ENCODE measurements around the gene RAB1B.
"Not testable (repeated sequence)": the region's sequence is repeated elsewhere in the genome, so short reads cannot be mapped to it uniquely, and the experiment has no call there.

Gene RAB1B

GRCh38 chr11:66297610-66298009 is 29.2 kb downstream of the RAB1B start:
- no peak for DNase-seq (ENCODE audit: low spot score)
- in situ Hi-C loops (cut with MboI; ENCODE audit: low sequenced_read_pairs, unreplicated experiment) = no loop called here
- no peak for TF ChIP-seq CTCF (IDR thresholded peaks at IDR 0.05; ENCODE audit: borderline replicate concordance, control extremely low read depth, extremely low read depth, insufficient read depth, missing control alignments)

GRCh38 chr11:66299186-66299585 is 30.7 kb downstream of the RAB1B start:
- no peak for TF ChIP-seq CTCF (IDR thresholded peaks at IDR 0.05; ENCODE audit: borderline replicate concordance, control extremely low read depth, extremely low read depth, insufficient read depth, missing control alignments)
- in situ Hi-C loops (cut with MboI; ENCODE audit: low sequenced_read_pairs, unreplicated experiment) = no loop called here
- no peak for DNase-seq (ENCODE audit: low spot score)

GRCh38 chr11:66302656-66303055 is 34.2 kb downstream of the RAB1B start:
- in situ Hi-C loops (cut with MboI; ENCODE audit: low sequenced_read_pairs, unreplicated experiment) = no loop called here
- TF ChIP-seq CTCF (IDR thresholded peaks at IDR 0.05; ENCODE audit: borderline replicate concordance, control extremely low read depth, extremely low read depth, insufficient read depth, missing control alignments) = no peak
- DNase-seq (ENCODE audit: low spot score) = no peak

GRCh38 chr11:66309475-66309874 is 41.0 kb downstream of the RAB1B start:
- TF ChIP-seq CTCF (IDR thresholded peaks at IDR 0.05; ENCODE audit: borderline replicate concordance, control extremely low read depth, extremely low read depth, insufficient read depth, missing control alignments) = no peak
- in situ Hi-C loops (cut with MboI; ENCODE audit: low sequenced_read_pairs, unreplicated experiment) = no loop called here
- DNase-seq (ENCODE audit: low spot score) = no peak

- no peak for DNase-seq (ENCODE audit: low spot score)
- no peak for TF ChIP-seq CTCF (IDR thresholded peaks at IDR 0.05; ENCODE audit: borderline replicate concordance, control extremely low read depth, extremely low read depth, insufficient read depth, missing control alignments)
- in situ Hi-C loops (cut with MboI; ENCODE audit: low sequenced_read_pairs, unreplicated experiment) = no loop called here
Measured at GRCh38 chr11:66310324-66310723, 41.9 kb downstream of the RAB1B start.

- DNase-seq (ENCODE audit: low spot score); in situ Hi-C loops (cut with MboI; ENCODE audit: low sequenced_read_pairs, unreplicated experiment): not testable (repeated sequence)
Measured at GRCh38 chr11:66310803-66311440, 42.5 kb downstream of the RAB1B start.

GRCh38 chr11:66311470-66311964 is 43.1 kb downstream of the RAB1B start:
- TF ChIP-seq CTCF (IDR thresholded peaks at IDR 0.05; ENCODE audit: borderline replicate concordance, control extremely low read depth, extremely low read depth, insufficient read depth, missing control alignments) = peak; percentile 83
- in situ Hi-C loops (cut with MboI; ENCODE audit: low sequenced_read_pairs, unreplicated experiment) = no loop called here
- no peak for DNase-seq (ENCODE audit: low spot score)
